C4-2B (cell line): ENCODE results near the gene RASGRP3.

Source experiments
- CTCF ChIP-seq: fragments of 450-650 bp; conservative IDR thresholded peaks from 2 replicates; pipeline ENCODE4 v1.5.1; 2017; ENCODE audit warnings: mild to moderate bottlenecking
- ZFX ChIP-seq: fragments of 450-650 bp; IDR thresholded peaks from 2 replicates; pipeline ENCODE4 v1.6.1; 2017

- TF ChIP-seq CTCF (no peak), ZFX (no peak)
These were observed 49.2 kb downstream of the RASGRP3 start for GRCh38 chr2:33525666-33526065.
